Central memory CD8-positive, alpha-beta T cell (primary cell): ENCODE data around the gene KIF26A.

Experiments
- ATAC-seq: fragments of 150-1000 bp; cut with Tn5 transposase; replicated peaks from 2 replicates; pipeline ENCODE4 v1.10.0; 2022; ENCODE audit warnings: mild to moderate bottlenecking, moderate FRiP score, moderate number of reproducible peaks; ENCODE audit not compliant: poor library complexity, severe bottlenecking; ENCODE audit errors: extremely low read depth
- DNase-seq, 2 donors: peaks; one replicate each; pipeline ENCODE4 v3.0.0; 2021; ENCODE audit warnings: low spot score in 2 of 2
- H3K27ac Mint-ChIP-seq: one replicate; pipeline ENCODE4 v1.8.0; 2022; ENCODE audit warnings: low read depth, mild to moderate bottlenecking, moderate library complexity, mixed read lengths
- H3K27me3 Mint-ChIP-seq: one replicate; pipeline ENCODE4 v1.8.0; 2022; ENCODE audit warnings: mixed read lengths
- H3K36me3 Mint-ChIP-seq: one replicate; pipeline ENCODE4 v1.8.0; 2022; ENCODE audit warnings: mild to moderate bottlenecking, moderate library complexity, mixed read lengths; ENCODE audit not compliant: insufficient read depth
- H3K4me1 Mint-ChIP-seq: one replicate; pipeline ENCODE4 v1.8.0; 2022; ENCODE audit warnings: mixed read lengths
- H3K4me3 Mint-ChIP-seq: one replicate; pipeline ENCODE4 v1.8.0; 2022; ENCODE audit warnings: mild to moderate bottlenecking, moderate library complexity, mixed read lengths
- H3K9me3 Mint-ChIP-seq: one replicate; pipeline ENCODE4 v1.8.0; 2022; ENCODE audit warnings: mixed read lengths

The KIF26A gene

GRCh38 chr14:104119488-104120251, 18.7 kb upstream of the KIF26A start:
- no peak for ATAC-seq

DNA sequence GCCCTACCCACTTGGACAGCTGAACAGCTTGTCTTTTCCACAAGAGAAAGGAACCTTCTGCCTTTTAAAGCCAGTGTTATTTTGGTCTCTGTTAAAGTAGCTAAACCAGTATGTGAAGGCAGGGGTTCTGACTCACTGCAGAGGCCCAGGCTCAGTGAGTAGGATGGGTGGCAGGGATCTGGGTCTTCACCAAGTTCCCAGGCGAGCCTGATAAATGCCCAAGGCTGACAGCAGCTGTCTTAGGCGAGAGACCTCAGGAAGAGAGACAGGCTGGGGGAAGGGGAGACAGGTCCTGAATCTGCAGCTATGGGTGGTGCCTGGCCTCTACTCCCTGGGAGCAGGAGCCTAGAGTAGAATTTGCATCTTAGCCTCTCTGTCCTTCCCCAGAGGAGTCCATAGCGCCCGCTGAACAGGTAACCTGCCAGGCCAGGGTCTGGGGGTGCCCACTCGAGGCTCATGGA, 18.1 kb upstream of the KIF26A start:
- Mint-ChIP-seq H3K36me3 (no peaks in the 10 kb centered on the region), H3K27ac (no peak overlapping the region), H3K9me3 (peaks cover 14% of the 10 kb centered on the region), H3K27me3 (peaks cover 57% of the 10 kb centered on the region), H3K4me3 (no peak overlapping the region), H3K4me1 (no peaks in the 10 kb centered on the region)
- ATAC-seq = no peak
- DNase-seq = no peak

More at GRCh38 chr14:104119488-104120251, 18.7 kb upstream of the KIF26A start:
- Mint-ChIP-seq H3K27me3 (peaks cover 63% of the 10 kb centered on the region), H3K4me1 (no peaks in the 10 kb centered on the region), H3K4me3 (no peak overlapping the region), H3K9me3 (peaks cover 9% of the 10 kb centered on the region), H3K36me3 (no peaks in the 10 kb centered on the region), H3K27ac (no peak overlapping the region)
- DNase-seq = no peak

DNA sequence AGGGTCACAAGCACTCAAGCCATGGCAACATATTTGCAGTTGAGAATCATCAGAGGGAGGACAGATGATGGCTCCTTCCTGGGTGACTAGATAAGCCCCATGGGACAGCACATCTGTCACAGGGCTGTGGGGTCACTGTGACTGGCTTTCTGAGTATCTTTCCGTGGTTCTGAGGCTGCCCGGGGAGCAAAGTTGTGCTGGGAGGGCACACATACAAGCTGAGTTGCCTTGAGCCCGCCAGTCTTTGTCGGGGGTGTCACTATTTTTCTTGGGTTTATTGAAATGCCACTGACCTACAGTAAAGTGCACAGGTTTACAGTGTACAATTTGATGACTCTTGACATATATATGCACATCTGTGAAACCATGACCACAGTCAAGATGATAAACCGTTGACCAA, 17.2 kb upstream of the KIF26A start:
- H3K27me3 Mint-ChIP-seq = peaks cover 49% of the 10 kb centered on the region
- DNase-seq = no peak

GRCh38 chr14:104123879-104124278, 14.5 kb upstream of the KIF26A start:
- peaks cover 62% of the 10 kb centered on the region for H3K27me3 Mint-ChIP-seq
- DNase-seq (no peak), ATAC-seq (no peak)
- H3K4me1 Mint-ChIP-seq = no peaks in the 10 kb centered on the region
- H3K4me3 Mint-ChIP-seq = no peak overlapping the region
- H3K9me3 Mint-ChIP-seq = peaks cover 20% of the 10 kb centered on the region
- no peak overlapping the region for H3K27ac Mint-ChIP-seq
- H3K36me3 Mint-ChIP-seq = no peaks in the 10 kb centered on the region

More for the DNA sequence above, 17.2 kb upstream of the KIF26A start:
- H3K4me3 Mint-ChIP-seq = no peak overlapping the region
- ATAC-seq = no peak
- H3K9me3 Mint-ChIP-seq = peaks cover 15% of the 10 kb centered on the region
- no peaks in the 10 kb centered on the region for H3K36me3 Mint-ChIP-seq
- H3K27ac Mint-ChIP-seq = no peak overlapping the region
- no peaks in the 10 kb centered on the region for H3K4me1 Mint-ChIP-seq

DNA sequence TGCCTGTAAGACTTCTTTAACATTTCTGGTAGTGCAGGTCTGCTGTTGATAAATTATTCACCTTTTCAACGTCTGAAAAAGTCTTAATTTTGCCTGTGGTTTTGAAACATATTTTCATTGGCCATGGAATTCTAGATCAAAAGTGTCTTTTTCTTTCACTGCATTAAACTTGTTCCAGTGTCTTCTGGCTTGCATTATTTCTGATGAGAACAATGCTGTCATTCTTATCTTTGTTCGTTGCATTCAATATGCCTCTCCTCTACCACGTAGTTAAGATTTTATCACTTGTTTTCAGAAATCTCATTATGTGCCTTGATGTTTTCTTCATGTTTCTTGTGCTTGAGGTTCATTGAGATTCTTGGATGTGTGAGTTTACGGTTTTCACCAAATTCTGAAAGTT, 13.4 kb upstream of the KIF26A start:
- ATAC-seq (no peak), DNase-seq (no peak)
- H3K4me1 Mint-ChIP-seq = no peaks in the 10 kb centered on the region
- H3K4me3 Mint-ChIP-seq = no peak overlapping the region
- no peak overlapping the region for H3K27ac Mint-ChIP-seq
- H3K9me3 Mint-ChIP-seq = peaks cover 30% of the 10 kb centered on the region
- peaks cover 63% of the 10 kb centered on the region for H3K27me3 Mint-ChIP-seq
- no peaks in the 10 kb centered on the region for H3K36me3 Mint-ChIP-seq

DNA sequence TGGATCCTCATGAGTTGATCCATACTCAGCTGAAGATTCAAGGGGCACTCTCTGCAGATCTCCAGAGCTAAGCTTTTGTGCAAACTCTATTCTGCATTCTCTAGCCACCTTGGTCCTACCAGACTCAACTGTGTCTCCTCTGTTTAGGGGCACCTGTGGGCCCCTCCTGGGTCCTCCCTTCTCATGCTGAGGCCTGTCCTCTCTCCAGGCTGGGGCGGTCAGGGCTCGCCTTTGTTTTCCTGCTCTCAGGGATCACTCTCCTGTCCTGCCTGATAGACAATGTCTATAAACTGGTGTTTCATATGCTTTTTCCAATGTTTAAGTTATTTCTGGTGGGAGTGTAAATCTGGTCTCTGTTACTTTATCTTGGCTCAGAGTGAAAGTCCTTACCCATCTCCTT, 11.6 kb upstream of the KIF26A start:
- peaks cover 33% of the 10 kb centered on the region for H3K9me3 Mint-ChIP-seq
- ATAC-seq = no peak
- H3K4me1 Mint-ChIP-seq = no peaks in the 10 kb centered on the region
- H3K27ac Mint-ChIP-seq = no peak overlapping the region
- DNase-seq = no peak
- H3K36me3 Mint-ChIP-seq = no peaks in the 10 kb centered on the region
- peaks cover 67% of the 10 kb centered on the region for H3K27me3 Mint-ChIP-seq
- H3K4me3 Mint-ChIP-seq = no peak overlapping the region

GRCh38 chr14:104128981-104129380, 9.4 kb upstream of the KIF26A start:
- Mint-ChIP-seq H3K27ac (no peak overlapping the region), H3K4me1 (no peaks in the 10 kb centered on the region), H3K27me3 (peaks cover 78% of the 10 kb centered on the region), H3K4me3 (no peak overlapping the region), H3K9me3 (peaks cover 27% of the 10 kb centered on the region), H3K36me3 (no peaks in the 10 kb centered on the region)
- no peak for ATAC-seq
- DNase-seq = no peak

DNA sequence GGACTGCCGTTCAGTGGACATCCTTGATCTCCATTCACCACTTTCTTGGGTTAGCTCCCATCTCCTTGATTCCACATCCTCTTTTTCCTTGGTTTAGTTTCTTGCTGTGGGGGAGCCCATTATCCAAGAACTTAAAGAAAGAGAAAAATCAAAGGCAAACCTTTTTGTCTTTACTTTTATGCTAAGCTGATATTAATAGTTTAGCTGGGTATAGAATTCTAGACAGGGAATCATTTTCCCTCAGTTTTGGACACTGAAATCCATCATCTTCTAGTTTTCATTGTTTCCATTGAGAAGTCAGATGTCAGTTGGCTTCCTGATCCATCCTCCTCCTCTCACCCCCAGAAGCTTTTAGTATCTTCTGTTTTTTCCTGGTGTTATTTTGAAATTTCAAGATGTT, 8.8 kb upstream of the KIF26A start:
- Mint-ChIP-seq H3K36me3 (no peaks in the 10 kb centered on the region), H3K4me1 (no peaks in the 10 kb centered on the region), H3K27me3 (peaks cover 78% of the 10 kb centered on the region), H3K9me3 (peaks cover 24% of the 10 kb centered on the region), H3K27ac (no peak overlapping the region), H3K4me3 (no peak overlapping the region)
- DNase-seq (no peak), ATAC-seq (no peak)

- Mint-ChIP-seq H3K4me3 (no peak overlapping the region), H3K36me3 (no peaks in the 10 kb centered on the region), H3K27ac (no peak overlapping the region), H3K9me3 (peaks cover 18% of the 10 kb centered on the region), H3K27me3 (peaks cover 91% of the 10 kb centered on the region), H3K4me1 (no peaks in the 10 kb centered on the region)
- DNase-seq (no peak), ATAC-seq (no peak)
Measured at GRCh38 chr14:104130974-104131651, 7.3 kb upstream of the KIF26A start.

DNA sequence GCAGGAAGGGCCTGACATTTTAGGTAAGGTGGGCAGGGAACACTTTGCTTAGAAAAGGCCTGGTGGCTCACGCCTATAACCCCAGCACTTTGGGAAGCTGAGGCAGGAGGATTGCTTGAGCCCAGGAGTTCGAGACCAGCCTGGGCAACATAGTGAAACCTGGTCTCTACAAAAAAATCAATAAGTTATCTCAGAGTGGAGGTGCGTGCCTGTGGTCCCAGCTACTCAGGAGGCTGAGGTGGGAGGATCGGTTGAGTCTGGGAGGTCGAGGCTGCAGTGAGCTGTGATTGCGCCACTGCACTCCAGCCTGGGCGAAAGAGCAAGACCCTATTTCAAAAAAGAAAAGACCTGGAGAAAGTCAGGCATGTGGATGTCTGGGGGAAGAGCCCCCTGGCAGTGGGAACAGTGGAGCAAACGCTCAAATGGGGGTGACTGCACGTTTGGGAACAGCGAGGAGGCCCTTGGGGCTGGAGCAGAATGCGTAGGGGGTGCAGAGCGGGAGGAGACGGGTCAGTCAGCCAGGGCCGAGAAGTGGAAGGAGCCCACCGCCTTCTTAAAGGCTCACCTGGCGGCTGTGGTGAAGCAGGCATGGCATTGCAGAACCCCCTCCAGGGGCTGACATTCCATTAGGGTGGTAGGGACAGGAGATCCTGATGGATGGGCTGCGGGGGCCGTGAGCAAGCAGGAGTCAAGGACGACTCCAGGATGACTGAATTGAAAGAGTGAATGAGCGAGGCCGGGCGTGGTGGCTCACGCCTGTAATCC, 6.2 kb upstream of the KIF26A start:
- Mint-ChIP-seq H3K4me3 (no peak overlapping the region), H3K9me3 (peaks cover 13% of the 10 kb centered on the region), H3K36me3 (no peaks in the 10 kb centered on the region), H3K4me1 (peaks cover 4% of the 10 kb centered on the region), H3K27ac (no peak overlapping the region), H3K27me3 (peaks cover 90% of the 10 kb centered on the region)
- ATAC-seq (no peak), DNase-seq (no peak)

GRCh38 chr14:104132981-104133380, 5.4 kb upstream of the KIF26A start:
- peaks cover 83% of the 10 kb centered on the region for H3K27me3 Mint-ChIP-seq
- no peak overlapping the region for H3K4me3 Mint-ChIP-seq
- ATAC-seq (no peak), DNase-seq (no peak)
- H3K27ac Mint-ChIP-seq = no peak overlapping the region
- peaks cover 13% of the 10 kb centered on the region for H3K9me3 Mint-ChIP-seq
- H3K36me3 Mint-ChIP-seq = no peaks in the 10 kb centered on the region
- peaks cover 4% of the 10 kb centered on the region for H3K4me1 Mint-ChIP-seq

DNA sequence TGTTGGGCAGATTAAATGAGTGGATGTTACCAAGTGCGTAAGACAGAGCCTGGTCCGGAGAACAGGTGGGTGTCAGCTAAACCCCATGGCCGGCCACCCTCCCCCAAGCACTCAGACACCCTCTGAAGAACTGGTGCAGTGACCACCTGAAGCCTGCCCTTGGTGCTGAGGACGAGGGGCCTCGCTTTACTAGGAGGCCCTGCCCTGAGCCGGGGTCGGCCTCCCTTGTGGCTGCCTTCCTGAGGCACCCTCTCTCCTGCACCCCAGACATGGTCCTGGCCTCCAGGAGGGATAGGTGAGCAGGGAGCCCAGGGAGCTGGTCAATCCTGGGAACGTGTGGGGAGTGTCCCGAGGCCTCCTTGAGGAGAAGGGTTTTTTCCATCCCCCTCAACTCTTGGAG, 4.9 kb upstream of the KIF26A start:
- no peak overlapping the region for H3K27ac Mint-ChIP-seq
- H3K27me3 Mint-ChIP-seq = peaks cover 78% of the 10 kb centered on the region

More for the DNA sequence above, 4.9 kb upstream of the KIF26A start:
- Mint-ChIP-seq H3K4me3 (no peak overlapping the region), H3K4me1 (peaks cover 4% of the 10 kb centered on the region), H3K36me3 (no peaks in the 10 kb centered on the region), H3K9me3 (peaks cover 13% of the 10 kb centered on the region)
- no peak for DNase-seq
- ATAC-seq = no peak
